ENCODE data around the gene APOL5.
"Not testable (repeated sequence)": the region's sequence is repeated elsewhere in the genome, so short reads cannot be mapped to it uniquely, and the experiment has no call there.

DNA sequence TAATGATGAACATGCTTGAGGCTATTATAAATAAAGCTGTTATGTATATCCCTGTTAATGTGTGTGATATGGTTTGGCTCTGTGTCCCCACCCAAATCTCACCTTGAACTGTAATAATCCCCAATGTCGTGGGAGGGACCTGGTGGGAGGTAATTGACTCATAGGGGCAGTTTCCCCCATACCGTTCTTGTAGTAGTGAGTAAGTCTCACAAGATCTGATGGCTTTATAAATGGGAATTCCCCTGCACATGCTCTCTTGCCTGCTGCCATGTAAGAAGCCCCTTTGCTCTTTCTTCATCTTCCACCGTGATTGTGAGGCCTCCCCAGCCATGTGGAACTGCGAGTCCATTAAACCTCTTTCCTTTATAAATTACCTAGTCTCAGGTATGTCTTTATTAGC lies 38.2 kb upstream of the APOL5 start:
- not testable (repeated sequence) for TF ChIP-seq EP300 (IDR thresholded peaks at IDR 0.05; ENCODE audit: borderline replicate concordance in 1 of 2, low read depth in 1 of 2, low read length in 1 of 2); NFIC (IDR thresholded peaks at IDR 0.05; ENCODE audit: borderline replicate concordance); SIN3A (IDR thresholded peaks at IDR 0.05; ENCODE audit: borderline replicate concordance, low read depth, low read length); EZH2phosphoT487 (IDR thresholded peaks at IDR 0.05; ENCODE audit: borderline replicate concordance, low read depth); POLR2AphosphoS5 (IDR thresholded peaks at IDR 0.05; ENCODE audit: low read depth, low read length); RCOR1 (IDR thresholded peaks at IDR 0.05; ENCODE audit: low read length); MAX (IDR thresholded peaks at IDR 0.05; ENCODE audit: low read depth); RFX5 (IDR thresholded peaks at IDR 0.05; ENCODE audit: low read length); ELF1 (IDR thresholded peaks at IDR 0.05); JUND (IDR thresholded peaks at IDR 0.05); RAD21 (IDR thresholded peaks at IDR 0.05; ENCODE audit: low read length)
- TF ChIP-seq, protein P1, sequence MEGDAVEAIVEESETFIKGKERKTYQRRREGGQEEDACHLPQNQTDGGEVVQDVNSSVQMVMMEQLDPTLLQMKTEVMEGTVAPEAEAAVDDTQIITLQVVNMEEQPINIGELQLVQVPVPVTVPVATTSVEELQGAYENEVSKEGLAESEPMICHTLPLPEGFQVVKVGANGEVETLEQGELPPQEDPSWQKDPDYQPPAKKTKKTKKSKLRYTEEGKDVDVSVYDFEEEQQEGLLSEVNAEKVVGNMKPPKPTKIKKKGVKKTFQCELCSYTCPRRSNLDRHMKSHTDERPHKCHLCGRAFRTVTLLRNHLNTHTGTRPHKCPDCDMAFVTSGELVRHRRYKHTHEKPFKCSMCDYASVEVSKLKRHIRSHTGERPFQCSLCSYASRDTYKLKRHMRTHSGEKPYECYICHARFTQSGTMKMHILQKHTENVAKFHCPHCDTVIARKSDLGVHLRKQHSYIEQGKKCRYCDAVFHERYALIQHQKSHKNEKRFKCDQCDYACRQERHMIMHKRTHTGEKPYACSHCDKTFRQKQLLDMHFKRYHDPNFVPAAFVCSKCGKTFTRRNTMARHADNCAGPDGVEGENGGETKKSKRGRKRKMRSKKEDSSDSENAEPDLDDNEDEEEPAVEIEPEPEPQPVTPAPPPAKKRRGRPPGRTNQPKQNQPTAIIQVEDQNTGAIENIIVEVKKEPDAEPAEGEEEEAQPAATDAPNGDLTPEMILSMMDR (IDR thresholded peaks at IDR 0.05) = not testable (repeated sequence)
- TF ChIP-seq, protein P2, sequence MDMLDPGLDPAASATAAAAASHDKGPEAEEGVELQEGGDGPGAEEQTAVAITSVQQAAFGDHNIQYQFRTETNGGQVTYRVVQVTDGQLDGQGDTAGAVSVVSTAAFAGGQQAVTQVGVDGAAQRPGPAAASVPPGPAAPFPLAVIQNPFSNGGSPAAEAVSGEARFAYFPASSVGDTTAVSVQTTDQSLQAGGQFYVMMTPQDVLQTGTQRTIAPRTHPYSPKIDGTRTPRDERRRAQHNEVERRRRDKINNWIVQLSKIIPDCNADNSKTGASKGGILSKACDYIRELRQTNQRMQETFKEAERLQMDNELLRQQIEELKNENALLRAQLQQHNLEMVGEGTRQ (IDR thresholded peaks at IDR 0.05; ENCODE audit: borderline replicate concordance, low read depth, low read length) = not testable (repeated sequence)
